HepG2 (cell line): ENCODE results near the gene MFSD12. TPM values are rescaled to one million over a fixed set of nuclear protein-coding genes. Genes with fewer than 3 reads are reported as not detected.
A peak's percentile ranks its signal among the peaks of the same experiment; 100 is the strongest.
"Not testable (repeated sequence)": the region's sequence is repeated elsewhere in the genome, so short reads cannot be mapped to it uniquely, and the experiment has no call there.

Experiments
- ATAC-seq: fragments of 200-7000 bp; cut with Tn5 transposase; 3 replicates; pipeline ENCODE4 v1.9.1; 2020; ENCODE audit warnings: mild to moderate bottlenecking, moderate library complexity
- BruUV-seq: library from RNA; stranded (reverse); fragments of 400-500 nt; replicated peaks from 2 replicates; lab custom pipeline; 2021; lab: Mats Ljungman, UMichigan
- CTCF ChIA-PET: fragments of 300-600 bp; formaldehyde crosslinking; extraction: SDS; loops from one replicate; lab custom pipeline; 2021; ENCODE audit warnings: low total read pairs, inconsistent platforms, low intra/inter-chr PET ratio; lab: Yijun Ruan, JAX
- POLR2A ChIA-PET: fragments of 350-600 bp; sonication (Branson Sonifier 250); formaldehyde crosslinking; loops from one replicate; lab custom pipeline; 2020; ENCODE audit warnings: antibody characterized with exemption, inconsistent platforms; lab: Yijun Ruan, JAX
- DNase-seq: peaks from one replicate; pipeline ENCODE4 v3.0.0-alpha.2; 2015; ENCODE audit warnings: low spot score
- FAIRE-seq: peaks from 3 replicates; lab custom pipeline; 2011; peaks lifted over from hg19 to GRCh38; lab: Jason Lieb, UNC
- H2AFZ ChIP-seq: one replicate; pipeline ENCODE4 v1.6.1; 2011; ENCODE audit warnings: low read length, inconsistent platforms
- H3K27ac ChIP-seq: fragments of 300-600 bp; 3 replicates; pipeline ENCODE4 v1.8.0; 2011; ENCODE audit warnings: mixed run types, mild to moderate bottlenecking, mixed read lengths, low read length, inconsistent platforms; ENCODE audit not compliant: insufficient read depth; ENCODE audit errors: extremely low read length
- H3K27me3 ChIP-seq, 2 experiments: fragments of 200-600 bp in 1 of 2; 2 replicates in 1 of 2; 3 replicates in 1 of 2; pipeline versions ENCODE4 v1.6.0 to v1.8.0; 2011; ENCODE audit warnings: low read length in 2 of 2, mild to moderate bottlenecking in 2 of 2, moderate library complexity in 2 of 2, inconsistent platforms in 1 of 2; ENCODE audit not compliant: insufficient read depth in 2 of 2, control insufficient read depth in 1 of 2
- H3K36me3 ChIP-seq, 2 experiments: fragments of 200-600 bp in 1 of 2; replicated peaks in 1 of 2; 2 replicates in 1 of 2; 3 replicates in 1 of 2; pipeline versions ENCODE4 v1.5.1 to v1.8.0; 2011; ENCODE audit warnings: low read length in 2 of 2, inconsistent platforms in 1 of 2; ENCODE audit not compliant: insufficient read depth in 2 of 2, control insufficient read depth in 1 of 2
- H3K4me1 ChIP-seq: 2 replicates; pipeline ENCODE4 v1.5.1; 2012; ENCODE audit warnings: low read length, inconsistent platforms; ENCODE audit not compliant: insufficient read depth
- H3K4me2 ChIP-seq: 2 replicates; pipeline ENCODE4 v1.6.0; 2011; ENCODE audit warnings: low read depth, low read length, inconsistent platforms
- H3K4me3 ChIP-seq, 3 experiments: fragments of 200-600 bp in 1 of 3; sonication (generic), shearing (Covaris generic) in 1 of 3; replicated peaks in 1 of 3; 2 replicates each; pipeline ENCODE4 v1.5.1; 2011 to 2016; ENCODE audit warnings: low read length in 3 of 3, inconsistent platforms in 2 of 3, low read depth in 2 of 3, mild to moderate bottlenecking in 2 of 3, control low read depth in 1 of 3, mixed read lengths in 1 of 3; ENCODE audit not compliant: insufficient read depth in 1 of 3
- H3K79me2 ChIP-seq: one replicate; pipeline ENCODE4 v1.6.1; 2011; ENCODE audit warnings: low read length, inconsistent platforms; ENCODE audit not compliant: insufficient read depth
- H3K9ac ChIP-seq: 2 replicates; pipeline ENCODE4 v1.6.0; 2011; ENCODE audit warnings: mild to moderate bottlenecking, low read depth, low read length, inconsistent platforms; ENCODE audit not compliant: insufficient read depth
- H3K9me3 ChIP-seq: 2 replicates; pipeline ENCODE4 v1.5.1; 2012; ENCODE audit warnings: mild to moderate bottlenecking, low read length
- H4K20me1 ChIP-seq: 2 replicates; pipeline ENCODE4 v1.6.0; 2011; ENCODE audit warnings: inconsistent platforms, mild to moderate bottlenecking, low read length, moderate library complexity; ENCODE audit not compliant: insufficient read depth
- ZNF121 ChIP-seq: sonication (generic); formaldehyde crosslinking; IDR thresholded peaks from 2 replicates; pipeline ENCODE4 v1.5.0; 2020; ENCODE audit warnings: mild to moderate bottlenecking, missing genetic modification reagents
- ZNF441 ChIP-seq: sonication (generic); formaldehyde crosslinking; IDR thresholded peaks from 2 replicates; pipeline ENCODE4 v1.7.0; 2021; ENCODE audit warnings: missing genetic modification reagents, borderline replicate concordance
- WGBS: methylation state at CpG from one replicate; pipeline ENCODE4 v1.1.6; 2017; ENCODE audit warnings: low lambda C conversion rate; 5-methylcytosine and 5-hydroxymethylcytosine counted together
- in situ Hi-C: cut with HindIII; loops from 2 replicates; pipeline ENCODE4 v1.10.0; 2017; ENCODE audit warnings: low pct_unique_long_range_greater_than_20kb; ENCODE audit not compliant: extremely low pct_ligation_motif_present
- intact Hi-C: fragments of 100-400 bp; cut with micrococcal nuclease; formaldehyde crosslinking; loops from one replicate; pipeline ENCODE4 v1.10.0; 2022; ENCODE audit not compliant: unreplicated experiment
- polyA plus RNA-seq, 8 experiments: library from polyadenylated mRNA; depleted of rRNA in 3 of 8; stranded (reverse) in 7 of 8; unstranded in 1 of 8; fragments of >200 nt; fragmentation: Illumina TruSeq in 4 of 8; extraction: Trizol in 4 of 8; gene quantifications; 2 replicates each; pipeline versions ENCODE4 v1.2.1 to v1.2.3, GENCODE V29; 2011 to 2016; ENCODE audit warnings: low read depth in 4 of 8, missing spikeins in 1 of 8, mixed read lengths in 1 of 8; ENCODE audit not compliant: insufficient read depth in 1 of 8
- total RNA-seq, 5 experiments: library from RNA; depleted of rRNA; stranded (reverse); fragments of >200 nt; fragmentation: Illumina TruSeq; extraction: Trizol; gene quantifications; 2 replicates each; pipeline ENCODE4 v1.2.3, GENCODE V29; 2016; ENCODE audit warnings: low read depth in 1 of 5

Gene MFSD12
- total and polyA plus RNA-seq, 2 of the 13 experiments (the other 11 are each of a cell fraction or from before 2014, with no cell fraction given): 27.2 to 29.1 TPM

GRCh38 chr19:3584036-3584802 lies 26.8 kb upstream of the MFSD12 start:
- H3K79me2 ChIP-seq, H3K9ac ChIP-seq, CTCF ChIA-PET, in situ Hi-C loops, H3K4me2 ChIP-seq, intact Hi-C loops, DNase-seq, H3K27ac ChIP-seq, H2AFZ ChIP-seq, H4K20me1 ChIP-seq, H3K36me3 ChIP-seq, BruUV-seq, H3K9me3 ChIP-seq, H3K4me3 ChIP-seq, POLR2A ChIA-PET, FAIRE-seq, ATAC-seq: not testable (repeated sequence)
- Histone ChIP-seq H3K27me3 (peaks cover 2 to 21% of the 10 kb centered on the region in 2 experiments; a peak in 3 of 5 replicates), H3K4me1 (peaks cover 13% of the 10 kb centered on the region; the same call in 1 of the 2 replicates)
- peak; percentile 92; the same call in 1 of the 2 replicates for TF ChIP-seq ZNF441 (CRISPR knock-in tag)
- peak; percentile 25; the same call in 1 of the 2 replicates for TF ChIP-seq ZNF121 (CRISPR knock-in tag)
- 52% methylated on average over 15 of the region's 15 CpGs for WGBS

GRCh38 chr19:3581792-3582191 lies 24.4 kb upstream of the MFSD12 start:
- H3K4me3 ChIP-seq, CTCF ChIA-PET, H3K27ac ChIP-seq, H3K36me3 ChIP-seq, H3K9me3 ChIP-seq, intact Hi-C loops, H4K20me1 ChIP-seq, DNase-seq, H2AFZ ChIP-seq, BruUV-seq, H3K4me2 ChIP-seq, ATAC-seq, H3K79me2 ChIP-seq, in situ Hi-C loops, FAIRE-seq, H3K9ac ChIP-seq: not testable (repeated sequence)
- POLR2A ChIA-PET: interaction anchor here (0.6 kb wide), 1 partner anchor 314 kb away, joined by 3 read pairs; no protein-coding TSS in a partner anchor
- peaks cover 14% of the 10 kb centered on the region; the same call in 1 of the 2 replicates for H3K4me1 ChIP-seq
- WGBS: 73% methylated on average over 1 of the region's 4 CpGs
- H3K27me3 ChIP-seq: peaks cover 2 to 15% of the 10 kb centered on the region in 2 experiments; a peak in 3 of 5 replicates
